Measurements from ENCODE around the gene NUAK2. TPM values are rescaled to one million over a fixed set of nuclear protein-coding genes. Genes with fewer than 3 reads are reported as not detected.

NUAK2 gene
- total RNA-seq, 1 experiment from 2014 or later, result 0.55 TPM

DNA sequence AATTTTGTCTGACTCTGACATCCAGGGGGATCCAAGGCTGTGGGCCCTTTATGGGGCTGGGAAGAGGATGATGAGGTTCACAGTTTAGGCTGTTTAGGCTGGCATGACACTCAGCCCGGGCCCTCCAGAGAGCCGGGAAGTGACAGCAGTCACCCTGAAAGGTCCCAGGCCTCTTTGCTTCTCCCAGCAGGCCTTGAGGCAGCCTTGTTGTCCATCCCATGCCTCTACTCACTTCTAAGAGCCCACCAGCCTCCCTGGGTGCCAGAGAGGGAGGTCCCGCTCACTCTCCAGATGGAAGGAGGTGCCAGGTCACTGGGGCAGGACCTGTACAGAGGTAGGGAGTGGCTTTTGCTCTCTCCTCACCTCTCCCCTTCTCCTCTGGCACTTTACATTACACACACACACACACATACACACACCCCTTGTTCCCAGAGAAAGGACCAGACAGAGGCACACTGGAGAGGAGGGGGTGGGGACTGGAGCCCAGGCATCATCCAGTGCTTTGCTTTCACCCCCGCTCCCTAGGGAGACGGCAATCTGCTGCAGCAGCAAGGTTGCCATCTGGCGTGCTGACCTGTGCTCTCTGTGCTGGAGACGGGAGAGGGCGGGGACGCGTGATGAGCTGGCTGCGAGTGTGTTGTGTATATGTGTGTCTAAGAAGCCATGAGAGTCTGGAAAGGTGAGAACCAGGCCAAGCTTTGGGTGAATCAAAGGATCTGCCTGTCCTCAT lies 30.6 kb upstream of the NUAK2 start:
- in situ Hi-C loops (cut with HindIII; ENCODE audit: low pct_unique_long_range_greater_than_20kb, low sequenced_read_pairs), result loop anchor here (25.0 kb wide), 1 partner anchor 135 kb away; no protein-coding TSS in a partner anchor
- DNase-seq (ENCODE audit: low read depth, low spot score), result no peak

DNA sequence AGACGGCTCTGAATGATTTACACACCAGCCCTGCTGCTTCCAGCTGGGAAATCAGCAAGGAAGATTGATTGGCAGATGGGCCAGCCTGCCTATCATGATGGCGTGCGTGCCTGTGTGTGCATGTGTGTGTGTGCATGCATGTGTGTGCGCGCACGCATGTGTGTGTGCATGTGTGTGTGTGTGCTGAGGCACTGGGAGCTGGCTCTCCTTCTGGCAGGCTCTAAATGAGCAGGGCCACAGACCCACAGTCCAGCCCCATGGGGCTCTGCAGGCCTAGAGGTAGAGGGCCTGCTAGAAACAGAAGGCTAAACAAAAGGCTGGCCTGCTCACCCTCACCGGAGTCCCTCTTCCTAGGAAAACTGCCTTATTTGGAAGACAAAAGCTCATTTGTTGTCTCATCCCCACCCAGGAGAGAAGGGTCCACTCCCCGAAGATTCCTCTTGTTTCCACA lies 29.2 kb upstream of the NUAK2 start:
- no peak for DNase-seq (ENCODE audit: low read depth, low spot score)
- in situ Hi-C loops (cut with HindIII; ENCODE audit: low pct_unique_long_range_greater_than_20kb, low sequenced_read_pairs), result loop anchor here (25.0 kb wide), 1 partner anchor 137 kb away; no protein-coding TSS in a partner anchor

DNA sequence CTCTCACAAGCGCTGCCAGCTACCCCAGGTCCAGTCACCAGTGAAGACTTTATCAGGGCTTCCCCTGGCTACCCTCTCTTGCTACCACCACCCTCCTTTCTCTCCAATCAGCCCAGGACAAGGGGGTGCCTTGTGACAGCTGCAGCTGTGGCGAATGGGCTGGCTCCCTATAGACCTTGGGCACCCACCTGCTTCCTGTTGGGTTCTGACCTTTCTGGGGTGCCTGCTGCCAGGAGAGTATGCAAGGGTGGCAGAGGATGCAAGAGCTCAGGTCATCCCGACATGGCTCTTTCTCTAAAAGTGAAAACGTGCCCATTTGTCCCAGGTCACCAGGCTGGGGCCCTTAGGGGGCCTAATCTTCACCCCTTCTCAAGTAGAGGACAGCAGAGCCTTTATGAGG lies 28.6 kb upstream of the NUAK2 start:
- no peak for DNase-seq (ENCODE audit: low read depth, low spot score)
- in situ Hi-C loops (cut with HindIII; ENCODE audit: low pct_unique_long_range_greater_than_20kb, low sequenced_read_pairs), result loop anchor here (25.0 kb wide), 1 partner anchor 137 kb away; no protein-coding TSS in a partner anchor

DNA sequence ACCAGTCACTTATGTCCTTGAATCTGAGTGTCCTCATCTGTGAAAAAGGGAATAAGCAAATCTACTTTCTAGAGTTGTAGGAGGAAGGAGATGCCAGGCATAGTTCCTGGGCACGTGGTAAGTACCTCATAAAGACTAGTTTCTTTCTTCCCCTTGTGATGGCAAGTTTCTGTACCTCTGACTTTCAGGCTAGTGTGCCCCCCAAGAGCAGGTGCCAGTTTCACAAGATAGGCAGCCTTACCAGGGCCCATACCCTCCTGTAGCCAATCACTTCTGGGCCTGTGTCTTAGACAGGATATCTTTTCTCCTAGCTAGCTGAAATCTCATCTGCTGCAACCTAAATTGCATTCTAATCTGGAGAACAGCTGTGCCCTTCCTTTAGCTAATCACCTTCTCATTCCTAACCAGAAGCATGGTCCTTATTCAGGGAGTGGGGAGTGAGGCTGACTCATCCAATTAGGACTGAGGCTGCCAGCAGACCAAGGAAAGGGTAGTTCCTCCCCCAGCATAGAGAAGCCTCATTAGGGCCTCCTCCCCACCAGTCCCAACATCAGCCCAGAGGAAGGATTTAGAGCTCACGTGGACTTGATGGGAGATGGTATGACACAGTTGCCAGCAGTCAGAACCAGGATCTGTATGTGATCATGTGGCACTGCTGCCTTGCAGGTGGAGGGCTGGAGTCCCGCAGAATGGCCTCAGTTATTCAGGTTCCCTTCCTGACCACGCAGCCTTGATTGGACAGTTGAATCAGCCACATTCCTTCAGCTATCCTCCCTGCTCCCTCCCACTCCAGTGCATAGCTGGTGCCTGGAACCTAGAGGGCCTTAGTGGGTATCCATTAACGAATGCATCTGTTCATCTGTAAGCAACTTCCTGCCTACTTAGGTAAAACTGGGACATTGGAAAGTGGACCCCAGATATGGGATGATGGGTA lies 27.3 kb upstream of the NUAK2 start:
- DNase-seq (ENCODE audit: low read depth, low spot score), result no peak
- in situ Hi-C loops (cut with HindIII; ENCODE audit: low pct_unique_long_range_greater_than_20kb, low sequenced_read_pairs), result no loop called here

DNA sequence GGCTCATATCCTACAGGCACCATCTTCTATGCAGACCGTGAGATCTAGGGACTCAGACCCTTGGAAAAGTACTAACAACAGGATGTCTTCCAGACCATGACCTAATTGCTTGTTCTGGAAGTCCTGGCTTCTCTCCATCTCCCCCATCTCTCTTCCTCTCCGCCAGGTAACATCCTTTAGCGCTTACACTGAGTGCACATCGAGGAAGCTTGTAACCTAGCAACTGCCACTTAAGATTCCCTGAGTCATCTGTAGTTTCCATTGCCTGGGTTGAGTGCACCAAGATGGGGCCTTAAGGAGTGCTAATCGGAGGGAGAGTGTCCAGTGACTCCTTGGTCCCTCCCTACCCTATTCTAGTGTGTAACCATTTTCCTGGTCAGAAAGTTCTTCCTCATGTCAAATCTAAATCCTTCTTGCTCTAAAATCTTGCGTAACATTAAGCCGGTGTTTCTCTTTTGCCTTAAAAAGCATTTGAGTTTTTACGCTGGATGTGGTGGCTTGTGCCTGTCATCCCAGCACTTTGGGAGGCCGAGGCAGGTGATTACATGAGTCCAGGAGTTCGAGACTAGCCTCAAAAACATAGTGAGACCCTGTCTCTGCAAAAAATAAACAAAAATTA lies 25.5 kb upstream of the NUAK2 start:
- no peak for DNase-seq (ENCODE audit: low read depth, low spot score)
- in situ Hi-C loops (cut with HindIII; ENCODE audit: low pct_unique_long_range_greater_than_20kb, low sequenced_read_pairs), result no loop called here

DNA sequence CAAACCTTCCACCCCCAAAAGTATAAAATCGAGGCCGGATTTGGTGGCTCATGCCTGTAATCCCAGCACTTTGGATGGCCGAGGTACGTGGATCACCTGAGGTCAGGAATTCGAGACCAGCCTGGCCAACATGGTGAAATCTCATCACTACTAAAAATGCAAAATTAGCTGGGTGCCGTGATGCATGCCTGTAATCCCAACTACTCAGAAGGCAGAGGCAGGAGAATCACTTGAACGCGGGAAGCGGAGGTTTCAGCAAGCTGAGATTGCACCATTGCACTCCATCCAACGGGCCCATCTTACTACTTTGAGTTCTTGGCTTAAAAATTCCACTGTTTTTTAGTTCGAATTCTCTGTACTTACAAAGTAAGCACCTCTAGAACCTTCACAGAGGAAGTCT lies 24.2 kb upstream of the NUAK2 start:
- in situ Hi-C loops (cut with HindIII; ENCODE audit: low pct_unique_long_range_greater_than_20kb, low sequenced_read_pairs), result no loop called here
- no peak for DNase-seq (ENCODE audit: low read depth, low spot score)

DNA sequence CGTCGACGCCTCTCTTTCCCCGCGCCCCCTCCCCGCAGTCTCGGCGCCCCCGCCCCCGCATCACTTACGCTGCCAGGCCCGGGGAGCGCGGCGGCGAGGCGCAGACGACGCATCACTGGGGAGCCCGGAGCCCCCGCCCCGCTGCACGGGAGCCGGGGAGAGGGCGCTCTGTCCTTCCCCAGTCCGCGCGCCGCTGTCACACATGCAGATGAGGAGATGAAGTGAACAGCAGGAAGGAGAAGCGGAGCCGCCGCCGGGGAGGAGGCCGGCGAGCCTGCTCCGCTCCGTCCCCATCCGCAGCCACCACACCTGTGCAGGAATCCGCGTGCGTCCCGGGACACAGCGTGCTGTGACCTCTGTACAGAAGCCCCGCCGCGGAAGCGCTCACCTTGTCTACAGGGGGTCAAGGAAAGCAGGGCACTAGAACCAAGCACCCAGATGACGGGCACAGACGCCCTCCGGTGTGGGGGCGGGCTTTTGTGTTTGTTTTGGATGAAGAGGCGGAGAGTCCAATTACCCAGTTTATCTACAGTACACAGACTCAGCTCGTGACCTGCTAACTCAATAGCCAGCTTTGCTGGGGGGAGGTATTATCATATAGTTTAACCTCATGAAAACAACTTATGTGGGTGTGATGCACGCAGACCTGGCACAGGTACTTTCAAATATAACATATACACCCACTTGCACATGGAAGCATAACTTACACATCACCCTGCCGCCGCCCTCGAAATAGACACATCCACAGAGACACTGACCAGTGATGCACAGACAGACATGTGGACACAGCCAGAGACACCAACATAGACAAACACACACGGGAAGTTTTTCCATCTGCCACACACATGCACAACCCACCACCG lies 22.8 kb upstream of the NUAK2 start:
- DNase-seq (ENCODE audit: low read depth, low spot score), result no peak
- in situ Hi-C loops (cut with HindIII; ENCODE audit: low pct_unique_long_range_greater_than_20kb, low sequenced_read_pairs), result no loop called here

DNA sequence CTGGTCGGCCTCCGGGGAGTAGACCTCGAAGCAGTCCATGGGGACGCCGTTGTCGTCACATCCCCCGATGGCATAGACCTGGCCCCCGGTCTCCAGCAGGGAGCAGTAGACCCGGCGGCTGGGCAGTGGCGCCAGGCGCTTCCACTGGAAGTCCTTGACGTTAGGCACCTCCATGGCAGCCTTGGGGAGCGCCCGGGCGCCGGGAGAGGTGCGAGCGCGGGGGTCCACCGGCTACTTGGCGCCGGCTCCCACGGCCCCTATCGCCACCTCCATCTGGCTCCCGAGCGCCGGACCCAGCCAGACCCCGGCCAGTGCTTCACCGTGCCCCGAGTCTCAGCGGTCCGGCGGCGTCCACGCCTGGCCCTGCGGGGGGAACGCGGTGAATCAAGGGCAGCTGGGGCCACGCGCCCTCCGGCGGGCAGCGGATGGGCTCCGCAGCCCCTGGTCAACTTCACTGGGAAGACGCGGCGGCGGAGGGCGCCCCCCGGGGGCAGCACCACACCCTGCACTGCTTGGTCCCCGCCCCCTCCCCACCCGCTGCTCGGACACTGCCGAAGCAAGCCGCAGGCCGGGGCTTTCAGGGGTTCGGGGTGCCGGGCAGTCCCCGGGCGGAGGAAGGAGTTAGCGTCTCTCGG lies 22.0 kb upstream of the NUAK2 start:
- peak; percentile 42 for DNase-seq (ENCODE audit: low read depth, low spot score)
- in situ Hi-C loops (cut with HindIII; ENCODE audit: low pct_unique_long_range_greater_than_20kb, low sequenced_read_pairs), result no loop called here

DNA sequence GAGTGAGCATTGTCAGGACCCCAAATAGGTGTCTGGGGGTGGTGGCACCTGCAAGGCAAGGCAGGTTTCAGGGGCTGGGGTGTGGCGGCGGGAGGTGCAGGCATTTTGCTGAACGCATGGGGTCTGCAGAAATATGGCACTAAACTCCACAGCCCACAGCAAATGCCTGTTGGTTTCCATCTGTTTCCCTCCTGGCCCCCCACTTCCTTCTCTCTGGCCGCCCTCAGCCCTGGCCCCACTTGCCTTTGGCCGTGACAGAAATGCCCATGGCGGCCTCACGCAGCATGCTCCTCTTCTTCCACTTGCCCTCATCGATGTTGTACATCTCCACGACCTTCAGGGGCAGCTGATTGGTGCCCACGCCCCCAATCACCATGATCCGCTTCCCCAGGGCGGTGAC lies 21.4 kb upstream of the NUAK2 start:
- in situ Hi-C loops (cut with HindIII; ENCODE audit: low pct_unique_long_range_greater_than_20kb, low sequenced_read_pairs), result no loop called here
- DNase-seq (ENCODE audit: low read depth, low spot score), result no peak

DNA sequence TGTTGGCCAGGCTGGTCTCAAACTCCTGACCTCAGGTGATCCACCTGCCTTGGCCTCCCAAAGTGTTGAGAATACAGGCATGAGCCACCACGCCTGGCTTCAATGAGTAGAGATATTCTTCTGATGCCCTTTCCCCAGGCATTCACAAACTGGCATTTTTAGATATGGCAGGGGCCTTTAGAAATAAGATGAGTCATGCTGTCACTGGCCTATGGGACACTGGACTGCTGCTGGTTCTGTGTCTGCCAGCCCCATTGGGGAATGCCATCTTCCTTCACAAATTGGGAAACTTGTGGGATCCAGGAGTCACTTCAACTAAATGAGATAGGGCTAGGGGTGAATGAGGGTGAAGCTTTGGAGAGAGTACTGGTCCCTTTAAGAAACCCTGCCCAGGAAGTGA lies 19.1 kb upstream of the NUAK2 start:
- no peak for DNase-seq (ENCODE audit: low read depth, low spot score)
- in situ Hi-C loops (cut with HindIII; ENCODE audit: low pct_unique_long_range_greater_than_20kb, low sequenced_read_pairs), result no loop called here

DNA sequence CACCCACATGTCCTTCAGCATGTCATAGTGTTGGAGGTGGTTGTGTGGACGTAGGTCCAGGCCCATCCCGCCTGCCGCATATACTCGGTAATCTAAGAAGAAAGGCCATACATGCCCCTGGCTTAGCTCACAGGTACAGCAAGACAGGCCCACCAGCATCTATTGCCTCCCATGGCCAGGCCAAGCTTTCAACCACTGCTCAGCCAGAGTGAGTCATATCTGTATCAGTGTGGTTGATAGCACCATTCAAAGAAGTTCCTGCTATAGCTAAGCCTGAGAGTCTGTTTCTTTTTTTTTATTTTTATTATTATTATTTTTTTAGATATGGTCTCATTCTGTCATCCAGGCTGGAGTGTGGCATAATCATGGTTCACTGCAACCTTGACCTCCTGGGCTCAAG lies 18.2 kb upstream of the NUAK2 start:
- in situ Hi-C loops (cut with HindIII; ENCODE audit: low pct_unique_long_range_greater_than_20kb, low sequenced_read_pairs), result no loop called here
- no peak for DNase-seq (ENCODE audit: low read depth, low spot score)

DNA sequence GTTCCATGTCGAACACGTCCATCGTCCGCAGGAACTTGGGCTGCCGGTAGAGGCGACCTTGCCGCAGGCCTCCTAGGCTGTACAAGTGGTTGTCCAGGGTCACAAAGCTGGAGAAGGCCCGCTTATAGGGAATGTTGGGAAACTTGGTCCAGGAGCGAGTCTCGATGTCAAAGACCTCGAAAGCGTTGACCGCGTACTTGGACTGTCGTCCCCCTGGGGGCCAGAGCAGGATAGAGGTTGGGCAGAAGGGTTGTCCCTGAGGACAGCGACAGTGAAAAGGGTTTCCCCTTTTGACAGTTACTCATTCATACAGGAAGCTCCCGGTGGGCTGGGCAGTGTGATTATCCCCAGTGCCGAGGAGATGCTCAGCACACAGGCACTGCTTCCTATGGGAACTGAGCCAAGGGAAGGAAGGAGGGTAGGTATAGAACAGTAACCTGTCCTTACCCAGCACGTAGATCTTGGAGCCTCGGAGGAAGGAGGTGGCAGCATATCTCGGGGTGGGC lies 17.7 kb upstream of the NUAK2 start:
- no peak for DNase-seq (ENCODE audit: low read depth, low spot score)
- in situ Hi-C loops (cut with HindIII; ENCODE audit: low pct_unique_long_range_greater_than_20kb, low sequenced_read_pairs), result no loop called here

DNA sequence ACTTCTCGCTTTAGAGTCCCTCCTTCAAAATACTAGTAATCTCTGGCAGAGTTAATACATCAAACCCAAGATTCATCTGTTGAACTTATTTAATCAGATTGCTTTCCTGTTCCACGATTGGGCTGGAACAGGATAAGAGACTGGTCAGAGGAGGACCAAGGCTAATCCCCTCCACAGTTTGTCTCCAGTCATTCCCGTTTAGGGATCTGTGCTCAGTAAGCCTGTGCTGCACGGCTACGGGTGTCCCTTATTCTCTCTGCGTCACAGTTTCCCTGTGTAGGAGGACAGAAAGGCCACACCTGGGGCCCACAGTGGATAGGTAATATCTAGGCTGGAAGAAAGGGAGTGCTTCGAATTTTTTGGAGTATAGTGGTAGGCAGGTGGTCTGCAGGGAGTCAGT lies 16.5 kb upstream of the NUAK2 start:
- in situ Hi-C loops (cut with HindIII; ENCODE audit: low pct_unique_long_range_greater_than_20kb, low sequenced_read_pairs), result no loop called here
- DNase-seq (ENCODE audit: low read depth, low spot score), result no peak

DNA sequence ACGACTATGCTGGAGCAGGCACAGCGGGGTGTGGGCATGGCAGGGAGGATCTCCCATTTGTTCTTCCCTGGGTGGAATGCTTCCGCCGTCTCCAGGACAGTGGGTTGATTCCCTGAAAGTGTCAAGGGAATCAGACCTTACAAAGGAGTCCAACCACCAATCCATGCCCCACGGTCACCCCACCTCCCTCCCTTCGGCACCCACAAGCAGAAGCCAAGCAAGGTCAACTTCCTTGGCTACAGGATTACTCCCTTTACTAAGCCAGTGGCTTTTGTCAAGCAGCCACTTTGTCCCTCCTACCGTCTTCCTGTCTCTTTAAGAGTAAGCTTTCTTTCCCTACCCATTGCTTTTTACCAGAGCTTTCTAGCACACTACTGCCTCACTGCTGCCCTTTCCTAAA lies 15.9 kb upstream of the NUAK2 start:
- in situ Hi-C loops (cut with HindIII; ENCODE audit: low pct_unique_long_range_greater_than_20kb, low sequenced_read_pairs), result no loop called here
- DNase-seq (ENCODE audit: low read depth, low spot score), result no peak

DNA sequence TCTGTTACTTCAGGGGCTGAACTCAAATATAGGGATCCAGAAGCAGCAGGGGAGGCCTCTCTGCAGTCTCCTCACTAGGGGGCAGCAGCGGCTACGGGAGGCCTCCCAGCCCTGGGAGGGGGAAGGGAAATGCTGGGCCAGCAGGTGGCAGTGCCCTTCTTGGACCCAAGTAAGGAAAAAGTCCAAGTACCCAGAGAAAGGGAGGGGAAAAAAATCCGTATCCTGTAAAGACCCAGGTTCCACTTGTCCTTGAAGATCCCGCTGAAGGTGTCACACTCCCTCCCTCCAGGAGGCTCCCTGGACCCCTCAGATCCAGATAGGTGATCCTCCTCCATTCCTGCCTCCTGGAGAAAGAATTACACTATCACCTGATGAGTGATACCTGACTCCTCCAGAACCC lies 14.1 kb upstream of the NUAK2 start:
- in situ Hi-C loops (cut with HindIII; ENCODE audit: low pct_unique_long_range_greater_than_20kb, low sequenced_read_pairs), result no loop called here
- peak; percentile 88 for DNase-seq (ENCODE audit: low read depth, low spot score)

DNA sequence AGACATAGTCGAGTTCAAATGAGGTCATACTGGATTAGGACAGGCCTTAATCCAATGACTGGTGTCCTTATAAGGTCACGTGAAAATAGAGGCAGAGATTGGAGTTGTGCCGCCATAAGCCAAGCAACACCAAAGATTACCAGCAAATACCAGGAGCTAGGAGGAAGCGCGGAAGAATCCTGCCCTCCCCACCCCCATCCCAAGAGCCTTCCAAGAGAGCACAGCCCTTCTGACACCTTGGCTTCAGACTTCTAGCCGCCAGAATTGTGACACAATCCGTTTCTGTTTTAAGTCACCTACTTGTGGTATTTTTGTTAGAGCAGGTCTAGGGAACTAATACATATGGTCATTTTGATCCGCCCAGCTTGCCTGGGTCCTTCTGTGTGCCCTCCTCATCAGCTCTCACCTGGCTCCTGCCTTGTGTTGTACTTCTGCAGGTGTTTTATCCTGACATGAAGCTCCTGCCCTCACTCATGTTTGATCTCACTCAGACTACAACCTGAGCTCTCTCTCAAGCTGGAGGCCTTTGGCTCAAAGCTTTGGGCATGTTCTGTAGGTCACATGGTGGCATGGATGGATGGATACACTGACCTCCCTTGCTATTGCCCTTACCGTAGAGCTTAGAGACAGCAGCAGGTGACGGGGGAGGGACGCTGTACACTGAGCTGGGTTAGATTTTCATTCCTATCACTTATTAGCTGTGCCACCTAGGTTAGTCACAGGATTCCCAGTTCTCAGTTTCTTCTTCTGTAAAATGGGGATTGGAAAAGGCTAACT lies 10.7 kb upstream of the NUAK2 start:
- in situ Hi-C loops (cut with HindIII; ENCODE audit: low pct_unique_long_range_greater_than_20kb, low sequenced_read_pairs), result no loop called here
- no peak for DNase-seq (ENCODE audit: low read depth, low spot score)

Data from SK-MEL-5 (cell line).